ENCODE data around the gene MTTP. TPM values are rescaled to one million over a fixed set of nuclear protein-coding genes. Genes with fewer than 3 reads are reported as not detected.
A peak's percentile ranks its signal among the peaks of the same experiment; 100 is the strongest.

The MTTP gene
- total and polyA plus RNA-seq, 9 donors = 0.67 to 4.8 (median 2.2) TPM

GRCh38 chr4:99655308-99656081 is 80.9 kb downstream of the MTTP start:
- Histone ChIP-seq H3K27me3 (no peaks in the 10 kb centered on the region), H3K36me3 (no peaks in the 10 kb centered on the region), H3K4me3 (no peak overlapping the region), H3K4me1 (ENCODE audit: insufficient read depth) (peaks cover 10% of the 10 kb centered on the region), H3K27ac (peak overlapping the region in 1 of 2 donors; percentile 14), H3K9me3 (no peaks in the 10 kb centered on the region)
- 47 to 51% (median 49%) methylated on average over 9 of the region's 9 CpGs for WGBS, 3 donors
- DNase-seq = peak; percentile 59 to 85 (median 78)
- intact Hi-C loops (cut with DNase I) = no loop called here
- no peak for TF ChIP-seq EP300 (IDR thresholded peaks at IDR 0.05)
- no peak for TF ChIP-seq CTCF (IDR thresholded peaks at IDR 0.05)
- TF ChIP-seq POLR2A (IDR thresholded peaks at IDR 0.05) = no peak

- Histone ChIP-seq H3K36me3 (no peaks in the 10 kb centered on the region), H3K9me3 (no peaks in the 10 kb centered on the region), H3K4me3 (no peak within 1 kb of the TSS), H3K27ac (no peak within 1 kb of the TSS), H3K27me3 (no peaks in the 10 kb centered on the region), H3K4me1 (ENCODE audit: insufficient read depth) (peaks cover 10% of the 10 kb centered on the region)
- no peak for TF ChIP-seq CTCF (IDR thresholded peaks at IDR 0.05)
- TF ChIP-seq EP300 (IDR thresholded peaks at IDR 0.05) = no peak
- no peak for TF ChIP-seq POLR2A (IDR thresholded peaks at IDR 0.05)
- WGBS, 3 donors = 58 to 61% (median 59%) methylated on average over 1 of the region's 1 CpG
- intact Hi-C loops (cut with DNase I) = no loop called here
- DNase-seq = no peak
Observed at GRCh38 chr4:99657798-99658197, 83.2 kb downstream of the MTTP start, which contains the start of gene C4orf54. C4orf54 (minus strand) TSS chr4:99657828; CDS start chr4:99654648, 3,180 bp downstream.

- Histone ChIP-seq H3K9me3 (no peaks in the 10 kb centered on the region), H3K27me3 (no peaks in the 10 kb centered on the region), H3K27ac (no peak overlapping the region), H3K36me3 (no peaks in the 10 kb centered on the region), H3K4me1 (ENCODE audit: insufficient read depth) (peaks cover 10% of the 10 kb centered on the region), H3K4me3 (no peak overlapping the region)
- 84 to 91% (median 88%) methylated on average over 4 of the region's 4 CpGs for WGBS, 3 donors
- intact Hi-C loops (cut with DNase I) = no loop called here
- no peak for DNase-seq
- TF ChIP-seq POLR2A (IDR thresholded peaks at IDR 0.05) (no peak), EP300 (IDR thresholded peaks at IDR 0.05) (no peak), CTCF (IDR thresholded peaks at IDR 0.05) (no peak)
Observed at GRCh38 chr4:99658666-99659065, 84.0 kb downstream of the MTTP start.

GRCh38 chr4:99661907-99662306 is 87.3 kb downstream of the MTTP start:
- H3K4me3 ChIP-seq = no peak overlapping the region
- DNase-seq = no peak
- 92 to 95% (median 94%) methylated on average over 5 of the region's 5 CpGs for WGBS, 3 donors
- H3K4me1 ChIP-seq (ENCODE audit: insufficient read depth) = peaks cover 9% of the 10 kb centered on the region
- no peak overlapping the region for H3K27ac ChIP-seq
- intact Hi-C loops (cut with DNase I) = no loop called here
- TF ChIP-seq CTCF (IDR thresholded peaks at IDR 0.05) = no peak
- TF ChIP-seq POLR2A (IDR thresholded peaks at IDR 0.05) = no peak
- TF ChIP-seq EP300 (IDR thresholded peaks at IDR 0.05) = no peak
- H3K9me3 ChIP-seq = no peaks in the 10 kb centered on the region
- no peaks in the 10 kb centered on the region for H3K27me3 ChIP-seq
- H3K36me3 ChIP-seq = no peaks in the 10 kb centered on the region

Data from ovary (tissue), 9 donors.